Duodenal mucosa (tissue), 2 donors: ENCODE results near the gene MAX.

ENCODE experiments used
- H3K27ac ChIP-seq: one replicate; pipeline ENCODE4 v1.7.0; 2013; ENCODE audit warnings: low read depth, low read length
- H3K27me3 ChIP-seq, 2 donors: one replicate each; pipeline ENCODE4 v1.7.0; 2013; ENCODE audit warnings: low read length in 2 of 2, control low read depth in 1 of 2; ENCODE audit not compliant: insufficient read depth in 2 of 2, control insufficient read depth in 1 of 2
- H3K36me3 ChIP-seq, 2 donors: one replicate each; pipeline ENCODE4 v1.7.0; 2013; ENCODE audit warnings: low read length in 2 of 2, control low read depth in 1 of 2; ENCODE audit not compliant: insufficient read depth in 2 of 2, control insufficient read depth in 1 of 2
- H3K4me1 ChIP-seq, 2 donors: one replicate each; pipeline ENCODE4 v1.7.0; 2013; ENCODE audit warnings: low read length in 2 of 2, control low read depth in 1 of 2; ENCODE audit not compliant: insufficient read depth in 2 of 2, control insufficient read depth in 1 of 2
- H3K4me3 ChIP-seq, 2 donors: one replicate each; pipeline ENCODE4 v1.7.0; 2013; ENCODE audit warnings: low read length in 2 of 2, low read depth in 1 of 2
- H3K9ac ChIP-seq, 2 donors: one replicate each; pipeline ENCODE4 v1.7.0; 2013; ENCODE audit warnings: low read length in 2 of 2, low read depth in 1 of 2
- H3K9me3 ChIP-seq, 2 donors: one replicate each; pipeline ENCODE4 v1.7.0; 2013; ENCODE audit warnings: low read length in 2 of 2, control low read depth in 1 of 2; ENCODE audit not compliant: control insufficient read depth in 1 of 2

The MAX gene

DNA sequence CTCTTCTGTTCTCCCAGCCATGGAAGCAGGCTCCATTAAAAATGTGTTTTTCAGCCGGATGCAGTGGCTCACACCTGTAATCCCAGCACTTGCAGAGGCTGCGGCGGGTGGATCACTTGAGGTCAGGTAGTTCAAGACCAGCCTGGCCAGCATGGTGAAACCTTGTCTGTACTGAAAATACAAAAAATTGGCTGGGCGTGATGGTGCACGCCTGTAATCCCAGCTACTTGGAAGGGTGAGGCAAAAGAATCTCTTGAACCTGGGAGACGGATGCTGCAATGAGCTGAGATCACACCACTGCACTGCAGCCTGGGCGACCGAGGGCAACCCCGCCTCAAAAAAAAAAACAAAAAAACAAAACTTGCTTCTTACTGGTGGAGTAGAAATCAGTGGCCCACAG is 75.8 kb downstream of the MAX start:
- Histone ChIP-seq H3K36me3 (peaks cover 9 to 30% of the 10 kb centered on the region in 2 donors), H3K9me3 (no peaks in the 10 kb centered on the region), H3K27ac (no peak overlapping the region), H3K27me3 (no peaks in the 10 kb centered on the region), H3K4me1 (peaks cover 12 to 16% of the 10 kb centered on the region in 2 donors), H3K4me3 (no peak overlapping the region), H3K9ac (no peak overlapping the region)

DNA sequence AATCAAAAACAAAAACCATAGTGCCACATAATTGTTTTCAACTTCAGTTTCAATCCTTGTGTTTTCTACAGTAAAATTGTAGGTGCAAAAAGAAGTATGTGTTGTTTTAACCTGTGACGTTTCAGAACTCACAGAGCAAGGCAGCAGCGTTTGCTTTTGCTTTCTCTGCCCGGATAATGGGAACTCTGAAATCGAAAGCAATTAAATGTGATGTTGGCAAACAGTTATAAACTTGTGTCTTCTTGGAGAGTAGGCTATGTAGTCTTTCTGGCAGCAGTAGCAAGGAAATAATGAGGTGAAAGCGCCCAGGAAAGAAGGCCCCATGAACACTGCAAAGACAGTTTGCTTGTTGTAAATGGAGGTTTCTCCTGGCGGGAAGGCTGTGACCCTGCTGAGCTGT is 76.5 kb downstream of the MAX start:
- H3K36me3 ChIP-seq = peaks cover 9 to 30% of the 10 kb centered on the region in 2 donors
- H3K4me3 ChIP-seq = peak overlapping the region; percentile 30 to 44
- H3K9ac ChIP-seq = no peak overlapping the region
- peaks cover 12 to 16% of the 10 kb centered on the region in 2 donors for H3K4me1 ChIP-seq
- H3K27ac ChIP-seq = no peak overlapping the region
- H3K9me3 ChIP-seq = no peaks in the 10 kb centered on the region
- H3K27me3 ChIP-seq = no peaks in the 10 kb centered on the region
